ENCODE results near the gene EPAS1.
"Not testable (repeated sequence)": the region's sequence is repeated elsewhere in the genome, so short reads cannot be mapped to it uniquely, and the experiment has no call there.

The EPAS1 gene

DNA sequence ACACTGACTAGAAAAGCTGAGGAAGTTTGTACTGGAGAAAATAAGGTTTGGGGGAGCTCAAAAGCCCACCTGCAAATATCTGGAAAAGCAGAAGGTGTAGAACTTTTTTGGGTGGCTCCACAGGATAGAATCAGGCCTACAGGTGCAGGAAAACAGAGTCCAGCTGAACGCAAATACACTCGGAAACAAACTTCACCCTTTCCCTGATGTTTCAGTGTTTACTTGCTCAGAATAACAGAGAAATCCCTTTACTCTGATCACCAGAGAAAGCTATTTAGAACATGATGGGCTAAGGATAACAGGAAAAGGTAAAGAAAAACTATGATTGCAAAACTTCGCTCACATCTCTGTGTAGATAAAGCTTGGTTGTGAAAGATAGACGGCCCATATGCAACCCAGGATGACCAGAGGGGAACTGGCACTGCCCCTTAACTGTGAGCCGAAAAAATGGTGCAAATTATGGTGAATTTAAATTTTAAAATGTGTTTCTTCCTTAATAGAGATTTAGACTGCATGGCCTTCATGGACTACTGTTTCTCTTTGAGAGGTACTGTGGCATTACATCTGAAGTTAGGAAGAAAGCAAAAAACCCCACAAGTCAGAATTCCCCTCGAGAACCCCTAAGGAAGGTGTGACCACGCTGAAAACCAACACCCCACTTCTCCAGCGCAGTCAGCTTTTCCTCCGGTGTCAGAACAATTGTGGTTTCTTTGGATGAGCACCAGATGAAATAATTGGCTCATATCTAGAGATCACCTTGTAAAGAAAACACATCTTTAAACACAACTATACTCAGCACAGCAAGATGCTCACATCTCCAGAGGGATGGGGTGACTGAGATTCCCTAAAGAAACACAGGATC, 97.7 kb downstream of the EPAS1 start:
- TF ChIP-seq, protein P1, sequence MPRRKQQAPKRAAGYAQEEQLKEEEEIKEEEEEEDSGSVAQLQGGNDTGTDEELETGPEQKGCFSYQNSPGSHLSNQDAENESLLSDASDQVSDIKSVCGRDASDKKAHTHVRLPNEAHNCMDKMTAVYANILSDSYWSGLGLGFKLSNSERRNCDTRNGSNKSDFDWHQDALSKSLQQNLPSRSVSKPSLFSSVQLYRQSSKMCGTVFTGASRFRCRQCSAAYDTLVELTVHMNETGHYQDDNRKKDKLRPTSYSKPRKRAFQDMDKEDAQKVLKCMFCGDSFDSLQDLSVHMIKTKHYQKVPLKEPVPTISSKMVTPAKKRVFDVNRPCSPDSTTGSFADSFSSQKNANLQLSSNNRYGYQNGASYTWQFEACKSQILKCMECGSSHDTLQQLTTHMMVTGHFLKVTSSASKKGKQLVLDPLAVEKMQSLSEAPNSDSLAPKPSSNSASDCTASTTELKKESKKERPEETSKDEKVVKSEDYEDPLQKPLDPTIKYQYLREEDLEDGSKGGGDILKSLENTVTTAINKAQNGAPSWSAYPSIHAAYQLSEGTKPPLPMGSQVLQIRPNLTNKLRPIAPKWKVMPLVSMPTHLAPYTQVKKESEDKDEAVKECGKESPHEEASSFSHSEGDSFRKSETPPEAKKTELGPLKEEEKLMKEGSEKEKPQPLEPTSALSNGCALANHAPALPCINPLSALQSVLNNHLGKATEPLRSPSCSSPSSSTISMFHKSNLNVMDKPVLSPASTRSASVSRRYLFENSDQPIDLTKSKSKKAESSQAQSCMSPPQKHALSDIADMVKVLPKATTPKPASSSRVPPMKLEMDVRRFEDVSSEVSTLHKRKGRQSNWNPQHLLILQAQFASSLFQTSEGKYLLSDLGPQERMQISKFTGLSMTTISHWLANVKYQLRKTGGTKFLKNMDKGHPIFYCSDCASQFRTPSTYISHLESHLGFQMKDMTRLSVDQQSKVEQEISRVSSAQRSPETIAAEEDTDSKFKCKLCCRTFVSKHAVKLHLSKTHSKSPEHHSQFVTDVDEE (CRISPR knock-in tag; IDR thresholded peaks at IDR 0.05) = no peak
- TF ChIP-seq, protein P2, sequence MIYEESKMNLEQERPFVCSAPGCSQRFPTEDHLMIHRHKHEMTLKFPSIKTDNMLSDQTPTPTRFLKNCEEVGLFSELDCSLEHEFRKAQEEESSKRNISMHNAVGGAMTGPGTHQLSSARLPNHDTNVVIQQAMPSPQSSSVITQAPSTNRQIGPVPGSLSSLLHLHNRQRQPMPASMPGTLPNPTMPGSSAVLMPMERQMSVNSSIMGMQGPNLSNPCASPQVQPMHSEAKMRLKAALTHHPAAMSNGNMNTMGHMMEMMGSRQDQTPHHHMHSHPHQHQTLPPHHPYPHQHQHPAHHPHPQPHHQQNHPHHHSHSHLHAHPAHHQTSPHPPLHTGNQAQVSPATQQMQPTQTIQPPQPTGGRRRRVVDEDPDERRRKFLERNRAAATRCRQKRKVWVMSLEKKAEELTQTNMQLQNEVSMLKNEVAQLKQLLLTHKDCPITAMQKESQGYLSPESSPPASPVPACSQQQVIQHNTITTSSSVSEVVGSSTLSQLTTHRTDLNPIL (CRISPR knock-in tag; IDR thresholded peaks at IDR 0.05; ENCODE audit: low read depth) = no peak
- no peak for TF ChIP-seq CSRNP3 (CRISPR knock-in tag; IDR thresholded peaks at IDR 0.05)
- TF ChIP-seq ZNF565 (CRISPR knock-in tag; conservative IDR thresholded peaks at IDR 0.05; ENCODE audit: low read depth) = no peak
- no peak for TF ChIP-seq POU6F1 (CRISPR knock-in tag; IDR thresholded peaks at IDR 0.05; ENCODE audit: borderline replicate concordance, low read depth)
- TF ChIP-seq CSDC2 (CRISPR knock-in tag; IDR thresholded peaks at IDR 0.05) = no peak
- no peak for TF ChIP-seq ZFP3 (CRISPR knock-in tag; IDR thresholded peaks at IDR 0.05)
- TF ChIP-seq ZNF70 (CRISPR knock-in tag; IDR thresholded peaks at IDR 0.05) = no peak
- TF ChIP-seq ZFP30 (CRISPR knock-in tag; IDR thresholded peaks at IDR 0.05) = no peak
- no peak for TF ChIP-seq RARB (CRISPR knock-in tag; IDR thresholded peaks at IDR 0.05)
- no peak for TF ChIP-seq ZC3H10 (CRISPR knock-in tag; IDR thresholded peaks at IDR 0.05)
- TF ChIP-seq PATZ1 (CRISPR knock-in tag; IDR thresholded peaks at IDR 0.05; ENCODE audit: borderline replicate concordance) = no peak
- TF ChIP-seq TCF4 (CRISPR knock-in tag; IDR thresholded peaks at IDR 0.05; ENCODE audit: borderline replicate concordance) = no peak
- no peak for TF ChIP-seq PPARA (CRISPR knock-in tag; IDR thresholded peaks at IDR 0.05; ENCODE audit: borderline replicate concordance)
- TF ChIP-seq SNAI2 (CRISPR knock-in tag; IDR thresholded peaks at IDR 0.05) = no peak
- no peak for TF ChIP-seq ESRRG (CRISPR knock-in tag; IDR thresholded peaks at IDR 0.05)
- no peak for TF ChIP-seq BACH2 (CRISPR knock-in tag; IDR thresholded peaks at IDR 0.05; ENCODE audit: borderline replicate concordance)
- TF ChIP-seq ISL1 (CRISPR knock-in tag; IDR thresholded peaks at IDR 0.05) = no peak
- TF ChIP-seq GLIS3 (CRISPR knock-in tag; IDR thresholded peaks at IDR 0.05) = no peak
- no peak for ATAC-seq

- ATAC-seq = not testable (repeated sequence)
These were observed 98.5 kb downstream of the EPAS1 start for GRCh38 chr2:46395730-46396129.

- TF ChIP-seq GLIS3 (CRISPR knock-in tag; IDR thresholded peaks at IDR 0.05) = no peak
- no peak for TF ChIP-seq ZNF565 (CRISPR knock-in tag; conservative IDR thresholded peaks at IDR 0.05; ENCODE audit: low read depth)
- TF ChIP-seq ZFP3 (CRISPR knock-in tag; IDR thresholded peaks at IDR 0.05) = no peak
- no peak for TF ChIP-seq ARNTL (CRISPR knock-in tag; IDR thresholded peaks at IDR 0.05; ENCODE audit: borderline replicate concordance, low read depth)
- no peak for TF ChIP-seq ISL1 (CRISPR knock-in tag; IDR thresholded peaks at IDR 0.05)
- TF ChIP-seq ESRRG (CRISPR knock-in tag; IDR thresholded peaks at IDR 0.05) = no peak
- ATAC-seq = no peak
These were observed 102.8 kb downstream of the EPAS1 start for GRCh38 chr2:46400016-46400415.
